Germinal center (tissue), 1 donor: ENCODE data around the gene PIK3R6.
"Not testable (repeated sequence)": the region's sequence is repeated elsewhere in the genome, so short reads cannot be mapped to it uniquely, and the experiment has no call there.

Experiments used
- DNase-seq: peaks from one replicate; pipeline ENCODE4 v3.0.0; 2012; ENCODE audit warnings: mixed read lengths, low spot score

PIK3R6 gene

DNA sequence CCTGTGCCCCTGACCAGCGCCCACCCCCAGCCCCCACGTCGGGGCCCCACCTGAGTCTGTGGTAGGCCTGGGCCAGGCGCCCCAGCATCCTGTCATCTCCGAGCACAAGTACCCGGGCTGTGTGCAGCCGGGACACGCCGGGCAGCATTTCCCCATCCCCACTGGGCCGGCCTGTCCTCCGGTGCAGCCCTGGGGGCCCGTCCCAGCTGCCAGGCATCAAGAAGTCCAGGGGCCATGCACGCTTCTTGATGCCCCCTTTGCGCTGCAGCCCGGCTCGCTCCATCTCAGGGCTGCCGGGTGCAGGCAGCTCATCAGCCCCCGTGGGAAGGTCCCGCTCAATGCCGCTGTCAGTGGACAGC lies 39.0 kb downstream of the PIK3R6 start:
- no peak for DNase-seq

DNA sequence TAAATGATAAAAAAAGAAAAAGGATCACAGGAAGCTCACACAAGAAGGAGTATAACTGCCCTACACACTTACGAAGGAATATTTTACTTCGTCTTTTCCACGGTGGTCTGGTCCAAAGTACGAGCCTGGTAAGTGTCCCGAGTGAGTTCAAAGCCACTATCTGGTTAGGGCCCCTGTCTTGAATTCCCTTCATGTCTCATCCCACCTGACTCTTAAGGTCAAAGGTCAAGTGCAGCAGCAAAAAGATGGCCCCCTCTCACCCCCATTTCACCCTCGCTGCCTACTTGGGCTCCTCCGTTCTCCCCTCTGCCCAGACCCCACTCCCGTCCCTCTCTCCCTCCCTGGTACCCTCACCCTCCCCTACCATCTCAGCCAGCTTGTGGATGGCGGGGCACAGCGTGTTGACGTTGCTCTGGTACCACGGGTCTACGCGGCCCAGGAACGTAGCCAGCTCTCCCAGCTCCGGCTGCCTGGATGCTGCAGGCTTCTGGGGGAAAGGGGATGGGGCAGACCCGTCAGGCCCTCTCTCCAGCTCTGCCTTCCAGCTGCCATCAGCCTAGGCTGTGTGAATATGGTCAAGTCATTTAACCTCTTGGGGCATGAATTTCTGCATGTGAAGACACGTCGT lies 40.6 kb downstream of the PIK3R6 start:
- DNase-seq: no peak

DNA sequence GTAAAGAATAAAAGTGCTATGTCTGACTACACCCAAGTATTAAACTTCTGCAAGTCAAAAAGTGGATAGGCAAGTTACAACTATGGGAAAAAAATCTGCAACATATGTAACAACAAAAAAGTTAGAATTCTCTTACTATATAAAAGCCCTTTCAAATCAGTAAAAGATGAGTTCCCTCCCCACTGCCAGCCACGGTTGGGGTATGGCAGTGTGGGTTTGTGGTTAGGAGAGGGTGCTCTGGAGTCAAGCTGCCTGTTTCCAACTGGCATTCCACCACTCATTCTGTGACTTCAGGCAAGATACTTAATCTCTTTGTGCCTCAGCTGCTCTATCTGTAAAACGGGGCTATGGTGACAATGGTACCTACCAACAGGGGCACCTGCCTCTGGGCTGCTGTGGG lies 41.7 kb downstream of the PIK3R6 start:
- no peak for DNase-seq

DNA sequence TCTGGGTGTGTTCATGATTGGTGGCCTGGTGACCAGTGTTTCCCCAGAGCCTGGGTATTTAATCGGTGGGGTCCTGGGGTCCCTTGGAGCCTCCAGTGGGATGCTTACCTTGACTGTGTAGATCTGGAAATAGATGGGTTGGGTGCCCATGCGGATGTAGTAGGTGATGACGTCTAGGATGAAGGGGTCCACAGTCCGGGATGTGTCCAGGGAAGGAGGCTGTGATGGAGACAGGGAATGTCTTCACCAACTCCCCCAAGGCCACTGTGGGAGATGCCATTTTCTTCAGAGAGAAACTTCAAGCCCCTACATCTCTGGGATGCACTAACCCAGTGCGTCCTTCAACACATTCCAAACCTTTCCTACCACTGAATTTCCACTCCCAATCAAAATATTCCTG lies 44.2 kb downstream of the PIK3R6 start:
- no peak for DNase-seq

DNA sequence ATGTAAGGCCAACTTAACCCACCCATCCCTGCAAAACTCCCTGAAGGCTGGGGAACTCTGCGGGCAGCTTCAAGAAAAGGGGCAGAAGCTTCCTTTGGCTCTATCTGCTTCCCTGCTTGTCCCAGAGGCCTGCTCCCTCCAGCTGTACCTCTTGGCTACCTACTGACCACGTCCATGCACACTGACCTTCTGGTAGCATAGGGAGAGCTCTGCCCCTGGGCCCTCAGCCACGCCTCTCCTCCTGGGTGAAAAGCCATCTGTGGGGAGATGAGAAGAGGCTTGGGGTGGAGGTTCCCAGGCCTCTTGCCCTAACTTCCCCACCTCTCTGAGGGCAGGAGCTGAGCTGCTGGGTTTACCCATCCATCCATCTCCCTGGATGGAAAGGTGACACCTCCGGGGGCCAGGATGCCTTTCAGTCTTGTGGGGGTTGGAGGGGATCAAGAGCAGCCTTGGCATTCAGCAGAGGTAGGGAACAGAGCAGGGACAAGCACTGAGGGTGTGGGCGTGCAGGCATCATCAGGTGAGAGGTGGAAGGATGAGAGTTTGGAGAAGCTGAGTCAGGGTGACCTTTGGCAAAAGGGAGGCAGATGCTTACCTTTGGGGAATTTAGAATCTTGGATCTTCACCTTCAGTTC lies 45.0 kb downstream of the PIK3R6 start:
- DNase-seq: no peak

DNA sequence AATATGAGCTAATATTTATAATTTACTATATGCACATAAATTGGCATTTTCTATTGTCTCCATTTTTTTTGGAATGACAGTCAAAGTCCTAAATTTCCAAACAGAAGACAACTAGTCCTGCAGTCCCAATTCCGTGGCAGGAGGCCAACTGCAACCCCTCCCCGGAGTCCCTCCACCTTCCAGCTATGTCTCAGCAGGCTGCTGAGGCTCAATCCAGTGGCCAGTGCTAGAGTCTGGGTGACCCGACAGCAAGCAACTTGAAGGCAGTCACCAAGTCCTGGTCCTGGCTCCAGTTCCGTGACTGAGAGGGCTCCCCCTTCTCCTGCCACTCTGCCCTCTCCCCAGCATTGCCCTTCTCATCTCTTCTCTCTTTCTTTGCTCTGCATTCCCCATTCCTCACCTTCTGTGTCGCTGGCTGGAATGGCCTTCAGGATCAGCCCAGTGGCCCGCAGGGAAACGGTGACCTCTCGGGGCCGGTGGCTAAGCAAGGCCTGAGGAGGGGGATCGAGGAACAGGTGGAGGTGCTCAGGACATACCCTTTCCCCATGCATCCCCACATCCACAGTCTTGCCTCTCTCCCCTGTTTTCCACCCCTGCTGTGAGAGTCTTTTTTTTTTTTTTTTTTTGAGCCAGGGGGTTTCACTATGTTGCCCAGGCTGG lies 45.9 kb downstream of the PIK3R6 start:
- no peak for DNase-seq

DNA sequence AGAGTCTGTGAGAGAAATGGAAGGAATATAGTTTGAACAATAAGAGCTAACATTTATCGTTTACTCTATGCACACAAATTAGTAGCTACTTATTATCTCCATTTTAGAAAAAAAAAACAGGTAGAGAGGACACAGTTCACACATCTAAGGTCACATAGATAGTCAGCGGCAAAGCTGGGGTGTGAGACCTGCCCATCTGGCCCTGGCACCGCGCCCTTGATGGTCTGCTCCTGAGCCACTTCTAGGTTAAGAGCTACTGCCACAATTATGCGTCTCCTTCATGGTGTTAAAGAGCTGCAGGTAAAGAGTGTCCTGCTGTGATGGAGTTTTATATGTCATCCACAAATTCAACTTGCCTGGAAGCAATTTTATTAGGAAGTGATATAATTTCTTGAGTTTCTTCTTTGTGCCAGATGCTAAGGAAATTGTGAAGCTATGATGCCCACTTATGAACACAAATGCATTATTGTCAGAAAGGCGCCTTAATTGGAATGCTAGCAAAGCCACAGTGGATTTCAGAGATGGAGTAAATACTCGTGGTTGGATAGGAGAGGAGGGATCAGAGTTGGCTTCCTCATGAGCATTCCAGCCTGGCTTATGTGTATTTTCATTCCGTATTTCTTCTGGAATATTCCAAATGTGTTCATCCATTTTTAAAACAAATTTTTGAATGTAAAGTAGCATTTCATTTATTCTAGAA lies 47.0 kb downstream of the PIK3R6 start:
- no peak for DNase-seq

DNA sequence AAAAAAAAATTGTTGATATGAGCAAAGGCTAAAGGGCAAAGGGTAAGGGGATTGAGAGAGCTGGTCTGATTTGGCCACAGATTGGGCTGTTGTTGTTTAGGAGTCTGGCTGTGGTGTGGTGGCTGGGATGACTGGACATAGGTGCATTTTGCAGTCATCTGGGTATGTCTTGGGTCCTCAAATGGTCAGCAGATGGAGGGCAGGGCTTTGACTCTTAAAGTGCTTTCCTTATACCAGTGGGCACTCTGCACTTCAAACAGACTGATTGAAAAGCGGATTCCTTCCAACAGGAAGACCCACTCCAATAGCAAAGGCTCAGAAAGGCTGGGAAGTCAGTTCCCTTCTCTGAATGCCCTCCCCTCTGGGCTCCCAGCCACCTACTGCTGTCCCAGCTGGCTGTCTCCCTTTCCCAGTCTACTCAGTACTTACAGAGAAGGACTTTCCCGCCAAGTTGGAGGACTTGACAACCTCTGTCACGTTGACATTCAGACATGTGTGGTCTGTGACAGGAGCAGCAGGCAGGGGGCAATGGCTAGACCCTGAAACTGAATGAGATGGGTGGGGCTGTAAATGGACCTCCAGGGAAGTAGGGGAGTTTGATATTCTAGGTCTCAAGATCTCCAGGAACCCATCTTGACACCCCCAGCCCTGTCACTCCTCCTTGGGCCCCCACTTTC lies 48.7 kb downstream of the PIK3R6 start:
- no peak for DNase-seq

DNA sequence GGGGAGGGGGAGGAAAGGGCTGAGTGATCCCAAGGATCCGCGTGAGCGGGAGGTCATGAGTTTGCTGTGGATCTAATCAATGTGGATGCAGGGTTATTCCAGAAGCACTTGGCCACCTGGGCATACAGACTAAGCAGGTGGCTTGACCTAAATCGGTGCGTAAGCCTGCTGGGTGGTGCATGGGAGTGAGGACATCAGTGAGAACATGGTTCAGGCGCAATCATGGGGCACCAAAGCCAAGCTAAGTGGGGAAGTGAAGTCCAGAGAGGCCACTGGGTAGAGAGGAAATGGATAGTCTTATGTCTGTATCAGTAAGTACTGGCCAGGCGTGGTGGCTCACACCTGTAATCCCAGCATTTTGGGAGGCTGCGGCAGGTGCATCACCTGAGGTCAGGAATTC lies 49.4 kb downstream of the PIK3R6 start:
- DNase-seq: no peak

DNA sequence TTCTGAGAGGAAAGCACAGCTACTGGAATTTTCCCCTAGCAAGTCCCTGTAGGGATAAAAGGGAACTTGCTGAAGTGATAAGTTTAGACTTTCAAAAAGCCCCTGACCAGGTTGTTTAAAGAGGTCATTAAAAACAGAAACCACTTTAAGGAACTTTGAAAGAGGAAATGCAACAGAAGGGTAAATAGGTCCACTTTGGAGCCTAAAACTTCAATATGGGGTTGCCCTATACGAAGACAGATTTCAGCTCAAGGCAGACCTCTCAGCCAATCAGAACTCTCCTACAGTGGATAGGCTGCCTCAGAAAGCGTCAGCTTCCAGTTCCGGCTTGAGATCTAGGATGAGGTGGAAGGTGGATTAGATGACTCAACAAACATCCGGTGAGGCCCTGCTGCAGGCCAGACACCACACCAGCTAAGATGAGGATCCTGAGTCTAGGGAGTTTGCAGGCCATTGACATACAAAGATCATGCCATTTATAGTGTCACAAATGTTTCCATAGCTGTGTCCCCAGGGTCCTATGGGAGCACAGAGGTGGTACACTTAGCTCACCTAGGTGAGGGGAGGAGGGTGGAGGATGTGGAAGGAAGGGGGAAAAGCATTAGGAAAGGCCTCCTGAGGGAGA lies 60.4 kb downstream of the PIK3R6 start:
- DNase-seq: peak; percentile 83

DNA sequence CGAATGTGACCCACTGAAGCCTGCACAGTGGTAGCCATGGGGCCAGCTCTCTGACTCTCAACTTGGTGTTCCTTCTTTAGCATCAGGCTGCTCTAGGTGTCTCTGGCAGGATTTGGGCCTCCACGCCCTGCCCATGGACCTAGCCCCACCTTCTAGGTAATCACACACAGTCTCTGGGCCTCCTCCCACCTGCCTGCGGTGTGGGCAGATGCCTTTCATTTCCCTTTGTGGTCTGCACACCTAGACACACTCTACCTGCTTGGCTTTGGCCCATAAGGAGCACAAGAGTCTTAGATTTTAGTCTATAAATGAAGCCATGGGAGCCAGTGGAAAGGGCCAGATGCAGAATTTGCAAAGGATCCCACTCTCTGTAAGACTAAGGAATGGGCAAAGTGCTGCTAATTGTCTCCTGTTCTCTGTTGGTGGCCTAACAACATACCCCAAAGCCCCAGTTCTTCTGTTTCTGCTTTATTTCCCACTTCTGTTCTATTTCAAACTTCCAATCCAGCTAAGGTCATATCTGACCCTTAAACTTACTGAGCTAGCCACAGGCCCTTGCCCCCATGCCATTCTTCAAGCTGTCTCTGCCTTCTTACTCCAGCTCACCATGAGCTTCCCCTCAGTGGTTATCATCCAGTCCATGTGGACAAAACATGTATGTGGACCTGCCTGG lies 61.1 kb downstream of the PIK3R6 start:
- DNase-seq: peak; percentile 14

DNA sequence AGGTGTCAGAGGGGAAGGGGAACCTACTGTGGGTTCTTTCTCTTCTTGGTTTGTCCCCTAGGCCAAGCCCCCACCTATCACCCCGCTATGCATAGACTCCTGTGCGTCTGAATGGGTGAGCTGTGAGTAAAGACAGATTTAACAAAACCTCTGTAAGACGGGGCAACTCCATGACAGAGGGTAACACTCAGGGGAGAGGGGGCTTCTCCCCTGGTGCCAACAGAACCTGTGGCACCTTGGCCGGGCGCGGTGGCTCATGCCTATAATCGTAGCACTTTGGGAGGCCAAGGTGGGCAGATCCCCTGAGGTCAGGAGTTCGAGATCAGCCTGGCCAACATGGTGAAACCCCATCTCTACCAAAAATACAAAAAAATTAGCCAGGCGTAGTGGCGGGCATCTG lies 62.1 kb downstream of the PIK3R6 start:
- DNase-seq: not testable (repeated sequence)

DNA sequence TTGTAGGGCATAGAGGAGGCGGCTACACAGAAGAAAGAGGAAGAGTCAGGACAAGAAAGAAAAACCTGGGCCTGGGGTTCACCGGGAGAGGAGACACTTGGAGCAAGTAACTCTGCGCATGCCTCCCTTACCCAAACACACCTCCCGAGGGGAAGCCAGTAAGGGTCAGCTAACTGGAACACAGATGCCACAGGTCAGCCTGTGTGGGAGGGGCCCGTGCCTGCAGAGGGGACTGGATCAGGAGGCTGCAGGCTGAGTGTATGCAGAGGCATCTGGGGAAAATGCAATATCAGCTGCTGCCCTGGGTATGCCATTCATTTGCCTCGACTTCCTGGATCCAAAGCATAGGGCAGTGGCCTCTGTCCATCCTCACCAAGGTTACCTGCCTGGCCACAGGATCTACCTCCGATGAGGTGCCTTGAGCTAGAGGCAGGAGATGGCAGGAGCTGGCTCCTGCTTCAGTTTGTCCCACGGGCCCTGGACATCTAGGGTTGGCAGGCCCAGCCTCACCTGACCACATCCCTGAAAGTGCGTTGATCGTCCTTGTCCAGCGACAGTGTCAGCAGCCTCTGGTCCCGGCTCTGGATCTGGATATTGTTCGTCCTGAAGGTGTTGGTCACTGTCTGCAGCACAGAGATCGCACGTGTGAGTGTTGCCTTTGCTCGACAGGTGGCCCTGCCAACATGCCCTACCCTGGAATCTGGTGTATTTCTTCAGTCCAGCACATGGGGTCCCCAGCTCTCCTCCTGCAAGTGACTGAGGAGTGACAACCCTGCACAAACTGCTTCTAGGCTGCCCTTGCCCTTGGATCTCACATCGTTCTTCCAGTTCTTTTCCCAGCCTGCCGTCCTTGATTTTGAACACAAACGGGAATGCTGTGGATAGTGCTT lies 63.7 kb downstream of the PIK3R6 start:
- DNase-seq: no peak

DNA sequence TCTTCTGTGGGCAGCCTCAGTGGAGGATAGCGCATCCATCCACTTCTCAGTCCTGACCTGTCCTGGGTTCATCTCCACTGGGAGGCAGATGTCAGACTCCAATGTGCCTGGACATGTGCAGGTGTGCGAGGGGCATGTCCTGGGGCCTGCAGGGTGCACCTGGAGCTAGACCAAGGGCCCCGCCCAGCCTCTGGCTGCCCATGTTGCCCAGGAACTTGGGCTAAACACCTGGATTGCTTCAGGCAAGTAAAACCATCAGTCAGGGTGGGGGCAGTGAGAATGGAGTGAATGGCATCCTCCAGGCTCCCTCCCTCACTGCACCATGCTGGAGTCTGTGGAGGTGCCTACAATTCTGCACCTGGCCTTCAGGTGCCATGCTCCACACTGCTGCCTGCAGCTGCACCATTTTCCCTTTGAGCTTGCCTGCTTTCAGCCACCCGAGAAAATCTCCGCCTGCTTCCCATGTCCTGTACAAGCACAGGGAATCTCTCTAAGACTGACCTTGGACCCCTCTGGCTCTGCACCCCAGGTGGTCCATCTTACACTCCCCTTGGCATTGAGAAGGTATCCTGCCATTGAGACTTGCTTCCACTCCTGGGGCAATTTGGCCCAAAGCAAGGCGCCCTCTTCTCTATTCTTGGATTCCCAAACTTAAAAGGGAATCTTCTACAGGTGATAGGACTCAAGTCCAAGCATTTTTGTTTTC lies 66.2 kb downstream of the PIK3R6 start:
- DNase-seq: no peak

DNA sequence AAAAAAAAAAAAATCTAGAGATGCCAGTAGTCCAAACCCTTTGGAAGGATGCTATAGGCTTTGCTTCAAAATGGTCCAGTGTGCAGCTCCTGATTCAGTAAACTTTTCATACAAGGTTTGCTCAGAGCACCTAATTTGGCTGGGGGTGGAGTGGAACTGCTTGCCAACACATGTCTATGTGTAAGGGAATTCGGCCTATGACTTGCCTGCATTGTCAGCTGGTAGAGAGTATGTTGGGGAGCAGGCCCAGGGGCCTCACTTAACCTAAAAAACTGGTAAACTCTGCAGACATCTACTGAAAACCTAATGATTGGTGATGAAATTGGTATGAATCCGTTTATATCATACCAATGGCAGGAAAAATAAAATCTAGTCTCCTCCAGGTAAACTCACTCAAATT lies 66.8 kb downstream of the PIK3R6 start:
- DNase-seq: no peak

DNA sequence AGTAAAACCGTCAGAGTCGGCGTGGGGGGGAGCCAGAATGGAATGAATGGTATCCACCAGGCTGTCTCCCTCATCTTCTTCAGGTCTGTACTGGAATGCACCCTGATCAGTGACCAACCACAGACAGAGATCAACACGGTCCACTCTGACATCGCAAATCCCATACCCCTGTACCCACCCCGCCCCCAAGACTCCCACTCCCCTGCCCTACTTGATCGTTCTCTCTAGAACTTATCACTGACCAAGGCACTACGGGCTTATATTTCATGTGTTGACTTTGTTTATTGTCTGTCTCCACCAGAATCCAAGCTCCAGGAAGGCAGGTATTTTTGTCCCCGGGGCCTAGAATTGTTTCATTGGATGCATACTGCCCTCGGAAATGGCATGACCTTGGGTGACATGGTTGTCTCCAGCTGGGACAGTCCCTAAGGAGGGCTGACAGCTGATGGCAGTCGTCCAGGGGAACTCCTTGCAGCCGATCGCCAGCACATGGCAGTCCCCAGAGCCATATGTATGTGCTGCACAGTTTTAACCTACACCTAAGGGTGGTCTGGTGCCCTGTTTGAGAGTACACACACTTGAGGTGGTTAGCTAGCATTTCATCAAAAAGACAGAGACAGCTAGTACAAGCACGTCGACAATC lies 67.8 kb downstream of the PIK3R6 start:
- no peak for DNase-seq

DNA sequence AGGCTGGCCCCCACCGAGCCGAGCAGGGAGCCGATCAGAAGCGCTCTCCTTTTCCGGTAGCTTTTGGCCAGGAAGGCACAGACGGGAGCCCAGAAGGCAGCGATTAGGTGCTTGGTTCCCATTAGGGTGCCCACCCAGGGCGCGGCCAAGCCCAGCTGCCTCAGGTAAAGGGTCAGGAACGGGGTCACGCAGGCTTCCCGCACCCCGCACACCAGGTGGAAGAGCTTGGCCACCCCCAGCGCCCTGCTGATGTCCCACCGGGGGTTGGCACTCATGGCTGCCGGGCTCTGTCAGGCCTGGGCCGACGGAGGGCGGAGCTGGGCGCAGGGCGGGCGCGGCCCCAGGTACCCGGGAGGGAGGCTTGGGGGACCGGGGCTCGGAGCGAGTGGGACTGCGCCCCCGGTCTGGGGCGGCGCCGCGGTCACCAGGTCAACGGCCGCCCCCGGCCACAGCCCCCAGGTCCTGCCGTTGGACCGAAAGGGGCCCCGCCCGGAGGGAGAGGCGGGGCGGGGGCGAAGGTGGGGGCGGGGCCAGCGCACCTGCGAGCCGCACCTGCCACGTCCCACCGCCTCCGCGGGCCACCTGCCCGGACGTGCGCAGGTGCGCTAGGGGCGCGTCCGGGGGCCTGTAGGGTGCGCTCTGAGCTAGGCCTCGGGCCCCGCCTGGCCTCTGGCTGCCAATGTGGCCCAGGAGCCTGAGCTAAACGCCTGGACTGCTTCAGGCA lies 68.5 kb downstream of the PIK3R6 start, which contains the start of gene MFSD6L:
Gene MFSD6L (minus strand): TSS at position 520 of the 724 bp plus-strand sequence. CDS start 245 bp downstream, at position 275.
- DNase-seq: no peak

DNA sequence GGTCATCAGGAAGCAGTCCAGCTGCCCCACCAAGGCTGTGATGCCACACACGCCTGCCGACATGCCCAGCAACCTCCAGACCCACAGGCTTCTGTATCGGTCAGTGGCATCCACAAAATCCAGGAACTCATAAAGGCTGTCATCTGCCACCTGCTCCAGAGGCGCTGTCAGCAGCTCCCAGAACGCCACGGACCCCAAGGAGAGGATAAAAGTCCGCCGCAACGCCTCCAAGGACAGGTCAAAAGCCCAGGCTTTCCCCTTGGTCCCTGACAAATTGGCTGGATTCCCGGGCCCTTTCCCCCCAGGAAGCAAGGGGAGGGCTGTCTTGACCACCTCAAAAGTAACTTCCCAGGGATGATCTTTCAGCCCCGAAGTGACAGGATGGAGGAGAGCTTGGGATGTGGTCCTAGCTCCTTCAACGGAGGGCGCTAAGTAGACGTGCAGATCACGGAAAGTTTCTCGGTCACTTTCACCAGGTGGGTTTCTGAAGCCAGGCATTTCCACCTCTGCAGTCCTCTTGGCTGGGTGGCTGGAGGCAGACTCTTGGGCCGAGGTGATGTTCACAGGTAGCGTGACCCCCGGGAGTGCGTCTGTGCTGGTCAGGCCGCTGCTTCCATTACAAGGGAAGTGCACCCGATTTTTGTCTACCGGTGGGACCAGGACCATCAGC lies 69.2 kb downstream of the PIK3R6 start:
- no peak for DNase-seq
